Loucy (cell line): ENCODE measurements around the gene MACROD1.

ENCODE experiments used
- H2AFZ ChIP-seq: fragments of 200-600 bp; sonication (generic); 2 replicates; pipeline ENCODE4 v1.6.0; 2016; ENCODE audit warnings: antibody characterized with exemption, mild to moderate bottlenecking, low read length, moderate library complexity
- H3F3A ChIP-seq: fragments of 200-600 bp; 2 replicates; pipeline ENCODE4 v1.6.0; 2016; ENCODE audit warnings: antibody characterized with exemption, low read depth, mild to moderate bottlenecking
- H3K27me3 ChIP-seq: fragments of 200-600 bp; sonication (generic); 2 replicates; pipeline ENCODE4 v1.6.1; 2014; ENCODE audit warnings: low read length, mild to moderate bottlenecking; ENCODE audit not compliant: insufficient read depth, poor library complexity, severe bottlenecking
- H3K36me3 ChIP-seq: fragments of 200-600 bp; sonication (generic); 2 replicates; pipeline ENCODE4 v1.6.1; 2016; ENCODE audit warnings: low read length; ENCODE audit not compliant: insufficient read depth
- H3K4me1 ChIP-seq: fragments of 200-600 bp; sonication (generic); 2 replicates; pipeline ENCODE4 v1.5.1; 2014; ENCODE audit warnings: low read length, mild to moderate bottlenecking; ENCODE audit not compliant: insufficient read depth, poor library complexity, severe bottlenecking
- H3K4me2 ChIP-seq: fragments of 200-600 bp; sonication (generic); 2 replicates; pipeline ENCODE4 v1.6.0; 2014; ENCODE audit warnings: antibody characterized with exemption, low read length, low read depth, mild to moderate bottlenecking; ENCODE audit not compliant: poor library complexity, severe bottlenecking
- H3K4me3 ChIP-seq: fragments of 200-600 bp; sonication (generic); 2 replicates; pipeline ENCODE4 v1.5.1; 2014; ENCODE audit warnings: low read length, mild to moderate bottlenecking, mixed read lengths; ENCODE audit not compliant: poor library complexity, severe bottlenecking
- H3K79me2 ChIP-seq: fragments of 200-600 bp; sonication (generic); 2 replicates; pipeline ENCODE4 v1.6.1; 2014; ENCODE audit warnings: low read length; ENCODE audit not compliant: insufficient read depth
- H3K9ac ChIP-seq: fragments of 200-600 bp; sonication (generic); 2 replicates; pipeline ENCODE4 v1.6.0; 2014; ENCODE audit warnings: mild to moderate bottlenecking, low read depth, low read length, moderate library complexity; ENCODE audit not compliant: poor library complexity, severe bottlenecking
- H3K9me2 ChIP-seq: fragments of 200-600 bp; sonication (generic); replicated peaks from 2 replicates; pipeline ENCODE4 v1.6.1; 2016; ENCODE audit warnings: low read depth, low read length, mixed read lengths
- H3K9me3 ChIP-seq: fragments of 200-600 bp; sonication (generic); 2 replicates; pipeline ENCODE4 v1.6.1; 2014; ENCODE audit warnings: mild to moderate bottlenecking, antibody characterized with exemption, low read length, low read depth; ENCODE audit not compliant: insufficient read depth
- H4K20me1 ChIP-seq: fragments of 200-600 bp; sonication (generic); 2 replicates; pipeline ENCODE4 v1.6.0; 2014; ENCODE audit warnings: antibody characterized with exemption, low read length, mild to moderate bottlenecking; ENCODE audit not compliant: insufficient read depth, poor library complexity, severe bottlenecking
- EZH2phosphoT487 ChIP-seq: fragments of 200-600 bp; IDR thresholded peaks from 2 replicates; pipeline ENCODE4 v1.6.1; 2018; ENCODE audit warnings: antibody characterized with exemption, mild to moderate bottlenecking, moderate library complexity, borderline replicate concordance
- TF ChIP-seq, protein P1 (sequence below): fragments of 200-600 bp; sonication (generic); conservative IDR thresholded peaks from 2 replicates; pipeline ENCODE4 v1.5.1; 2014; ENCODE audit warnings: mild to moderate bottlenecking, antibody characterized with exemption, low read length

Gene MACROD1

DNA sequence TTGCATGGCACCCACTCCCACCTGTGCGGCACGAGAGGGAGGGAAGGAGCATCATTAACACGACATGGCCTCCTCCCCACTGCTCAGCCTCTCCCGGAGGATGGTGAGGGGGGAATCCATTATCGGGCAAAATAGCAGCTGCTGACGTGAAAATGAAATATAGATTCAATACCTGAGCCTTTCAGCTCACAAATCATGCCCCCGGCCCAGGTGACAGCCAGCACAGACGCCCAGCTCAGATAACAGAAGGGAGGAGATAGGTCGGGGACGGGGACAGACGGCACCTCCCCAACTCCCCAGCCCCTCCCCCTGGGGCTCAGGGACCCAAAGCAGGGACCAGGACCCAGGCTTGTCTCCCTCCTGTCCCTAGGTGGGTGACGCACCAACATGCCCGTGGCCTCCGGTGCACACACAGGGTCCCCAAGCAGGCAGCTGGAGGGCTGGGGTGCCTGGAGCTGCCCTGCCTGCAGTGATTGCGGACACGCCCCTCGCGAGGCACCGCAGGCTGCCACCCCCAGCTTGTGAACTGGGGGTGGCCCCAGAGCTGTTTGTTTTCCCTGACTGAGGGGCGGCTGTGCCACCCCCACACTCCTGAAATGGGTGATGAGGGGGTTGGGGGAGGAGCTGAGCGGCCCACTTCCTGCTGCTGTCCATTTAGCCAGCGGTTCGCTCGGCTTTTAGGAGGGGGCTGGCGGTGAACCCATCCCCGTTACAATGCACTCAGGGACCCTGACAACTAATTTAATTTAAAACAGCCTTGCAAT, 98.5 kb downstream of the MACROD1 start:
- H3K9me3 ChIP-seq: no peaks in the 10 kb centered on the region
- H3K9me2 ChIP-seq: no peaks in the 10 kb centered on the region
- no peaks in the 10 kb centered on the region for H3K27me3 ChIP-seq
- H2AFZ ChIP-seq: no peak overlapping the region
- no peak for TF ChIP-seq EZH2phosphoT487
- TF ChIP-seq, protein P1, sequence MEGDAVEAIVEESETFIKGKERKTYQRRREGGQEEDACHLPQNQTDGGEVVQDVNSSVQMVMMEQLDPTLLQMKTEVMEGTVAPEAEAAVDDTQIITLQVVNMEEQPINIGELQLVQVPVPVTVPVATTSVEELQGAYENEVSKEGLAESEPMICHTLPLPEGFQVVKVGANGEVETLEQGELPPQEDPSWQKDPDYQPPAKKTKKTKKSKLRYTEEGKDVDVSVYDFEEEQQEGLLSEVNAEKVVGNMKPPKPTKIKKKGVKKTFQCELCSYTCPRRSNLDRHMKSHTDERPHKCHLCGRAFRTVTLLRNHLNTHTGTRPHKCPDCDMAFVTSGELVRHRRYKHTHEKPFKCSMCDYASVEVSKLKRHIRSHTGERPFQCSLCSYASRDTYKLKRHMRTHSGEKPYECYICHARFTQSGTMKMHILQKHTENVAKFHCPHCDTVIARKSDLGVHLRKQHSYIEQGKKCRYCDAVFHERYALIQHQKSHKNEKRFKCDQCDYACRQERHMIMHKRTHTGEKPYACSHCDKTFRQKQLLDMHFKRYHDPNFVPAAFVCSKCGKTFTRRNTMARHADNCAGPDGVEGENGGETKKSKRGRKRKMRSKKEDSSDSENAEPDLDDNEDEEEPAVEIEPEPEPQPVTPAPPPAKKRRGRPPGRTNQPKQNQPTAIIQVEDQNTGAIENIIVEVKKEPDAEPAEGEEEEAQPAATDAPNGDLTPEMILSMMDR: no peak
- no peak overlapping the region for H3K4me3 ChIP-seq
- no peaks in the 10 kb centered on the region for H3K4me1 ChIP-seq
- H3F3A ChIP-seq: no peaks in the 10 kb centered on the region
- H3K4me2 ChIP-seq: no peak overlapping the region
- H4K20me1 ChIP-seq: no peaks in the 10 kb centered on the region
- no peaks in the 10 kb centered on the region for H3K36me3 ChIP-seq
- H3K79me2 ChIP-seq: no peaks in the 10 kb centered on the region
- no peak overlapping the region for H3K9ac ChIP-seq

DNA sequence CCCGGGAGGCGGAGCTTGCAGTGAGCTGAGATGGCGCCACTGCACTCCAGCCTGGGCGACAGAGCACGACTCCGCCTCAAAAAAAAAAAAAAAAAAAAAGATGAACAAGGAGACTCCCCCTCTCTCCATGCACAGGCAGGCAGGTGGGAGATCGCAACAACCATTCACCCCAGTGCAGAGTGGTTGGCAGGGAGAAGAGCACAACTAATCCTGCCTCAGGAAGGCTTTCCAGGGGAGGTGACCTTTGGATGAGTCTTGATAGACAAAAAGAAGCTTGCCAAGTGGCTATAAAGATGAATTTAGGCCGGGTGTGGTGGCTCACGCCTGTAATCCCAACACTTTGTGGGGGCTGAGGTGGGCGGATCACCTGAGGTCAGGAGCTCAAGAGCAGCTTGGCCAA, 100.2 kb downstream of the MACROD1 start:
- H3K4me2 ChIP-seq: no peak overlapping the region
- TF ChIP-seq, protein P1: no peak
- TF ChIP-seq EZH2phosphoT487: no peak
- no peaks in the 10 kb centered on the region for H3K27me3 ChIP-seq
- no peaks in the 10 kb centered on the region for H3F3A ChIP-seq
- no peak overlapping the region for H2AFZ ChIP-seq
- no peaks in the 10 kb centered on the region for H3K4me1 ChIP-seq
- H3K36me3 ChIP-seq: no peaks in the 10 kb centered on the region
- H3K9ac ChIP-seq: no peak overlapping the region
- no peaks in the 10 kb centered on the region for H4K20me1 ChIP-seq
- no peaks in the 10 kb centered on the region for H3K9me3 ChIP-seq
- no peak overlapping the region for H3K4me3 ChIP-seq
- H3K79me2 ChIP-seq: no peaks in the 10 kb centered on the region
- no peaks in the 10 kb centered on the region for H3K9me2 ChIP-seq

DNA sequence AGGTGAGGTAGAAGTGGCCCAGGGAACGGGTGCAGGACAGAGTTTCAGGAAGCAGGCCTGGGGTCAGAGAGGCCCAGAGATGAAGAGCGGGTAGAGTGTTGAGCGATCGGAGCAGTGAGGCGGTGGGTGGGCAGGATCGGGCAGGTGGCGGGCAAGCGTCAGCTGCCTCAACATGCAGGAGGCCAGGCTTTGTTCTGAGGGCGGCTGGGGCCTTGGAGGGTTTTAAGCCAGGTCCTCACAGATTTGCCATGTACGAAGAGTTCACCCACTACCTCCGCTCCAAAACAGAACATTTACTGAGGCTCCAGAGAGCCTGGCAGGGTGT, 100.8 kb downstream of the MACROD1 start:
- Histone ChIP-seq H2AFZ (no peak overlapping the region), H3K4me3 (no peak overlapping the region), H3K9ac (no peak overlapping the region), H3K9me3 (no peaks in the 10 kb centered on the region), H4K20me1 (no peaks in the 10 kb centered on the region), H3K79me2 (no peaks in the 10 kb centered on the region), H3K27me3 (no peaks in the 10 kb centered on the region), H3K4me1 (no peaks in the 10 kb centered on the region), H3F3A (no peaks in the 10 kb centered on the region), H3K9me2 (no peaks in the 10 kb centered on the region), H3K4me2 (no peak overlapping the region), H3K36me3 (no peaks in the 10 kb centered on the region)
- TF ChIP-seq, protein P1: no peak
- no peak for TF ChIP-seq EZH2phosphoT487
